Keratinocyte (primary cell): ENCODE data around the gene CCNB1IP1.

Source experiments
- CTCF ChIP-seq, 3 experiments: IDR thresholded peaks in 1 of 3; conservative IDR thresholded peaks in 1 of 3; optimal IDR thresholded peaks in 1 of 3; 2 replicates in 2 of 3; 3 replicates in 1 of 3; pipeline versions ENCODE3 to v1.5.1; 2011; ENCODE audit warnings: low read length in 3 of 3, mild to moderate bottlenecking in 3 of 3, moderate library complexity in 2 of 3, control low read depth in 1 of 3, inconsistent platforms in 1 of 3; ENCODE audit not compliant: insufficient read depth in 2 of 3; ENCODE audit errors: extremely low read depth in 1 of 3
- EZH2 ChIP-seq: IDR thresholded peaks from one replicate; pipeline ENCODE4 v1.6.1; 2012; ENCODE audit warnings: inconsistent platforms, mild to moderate bottlenecking, low read length, moderate library complexity

GRCh38 chr14:20379743-20380142, 46.7 kb upstream of the CCNB1IP1 start:
- TF ChIP-seq CTCF (optimal IDR thresholded peaks at IDR 0.05 in 1 of 3, IDR thresholded peaks at IDR 0.05 in 1 of 3, conservative IDR thresholded peaks at IDR 0.05 in 1 of 3; ENCODE audit: extremely low read depth in 1 of 3, insufficient read depth in 2 of 3, low read length in 3 of 3), result no peak
- no peak for TF ChIP-seq EZH2
